ENCODE results near the gene CERS6.
"Not testable (repeated sequence)": the region's sequence is repeated elsewhere in the genome, so short reads cannot be mapped to it uniquely, and the experiment has no call there.

Gene CERS6

GRCh38 chr2:168468354-168468753 is 12.3 kb downstream of the CERS6 start:
- no peak for DNase-seq (ENCODE audit: low read depth in 2 of 2)

- no peak for DNase-seq (ENCODE audit: low read depth in 2 of 2)
These were observed 13.4 kb downstream of the CERS6 start for GRCh38 chr2:168469281-168469988.

- DNase-seq (ENCODE audit: low read depth in 2 of 2) = no peak
These were observed 14.5 kb downstream of the CERS6 start for GRCh38 chr2:168470320-168471162.

- DNase-seq (ENCODE audit: low read depth in 2 of 2) = no peak
These were observed 15.0 kb downstream of the CERS6 start for GRCh38 chr2:168471163-168471475.

- DNase-seq (ENCODE audit: low read depth in 2 of 2) = no peak
These were observed 19.6 kb downstream of the CERS6 start for GRCh38 chr2:168475636-168476035.

GRCh38 chr2:168478206-168478605 is 22.1 kb downstream of the CERS6 start:
- DNase-seq (ENCODE audit: low read depth in 2 of 2) = no peak

GRCh38 chr2:168480356-168480755 is 24.3 kb downstream of the CERS6 start:
- no peak for DNase-seq (ENCODE audit: low read depth in 2 of 2)

- no peak for DNase-seq (ENCODE audit: low read depth in 2 of 2)
These were observed 24.9 kb downstream of the CERS6 start for GRCh38 chr2:168480825-168481585.

GRCh38 chr2:168482269-168482668 is 26.2 kb downstream of the CERS6 start:
- DNase-seq (ENCODE audit: low read depth in 2 of 2) = no peak

- DNase-seq (ENCODE audit: low read depth in 2 of 2) = no peak
These were observed 27.1 kb downstream of the CERS6 start for GRCh38 chr2:168482952-168483831.

- no peak for DNase-seq (ENCODE audit: low read depth in 2 of 2)
These were observed 30.4 kb downstream of the CERS6 start for GRCh38 chr2:168486477-168486876.

- peak; percentile 6 to 31 for DNase-seq (ENCODE audit: low read depth in 2 of 2)
These were observed 34.2 kb downstream of the CERS6 start for GRCh38 chr2:168490015-168490874.

GRCh38 chr2:168490946-168491605 is 35.0 kb downstream of the CERS6 start:
- DNase-seq (ENCODE audit: low read depth in 2 of 2) = no peak

GRCh38 chr2:168491728-168492127 is 35.7 kb downstream of the CERS6 start:
- DNase-seq (ENCODE audit: low read depth in 2 of 2) = not testable (repeated sequence)

GRCh38 chr2:168493219-168493618 is 37.1 kb downstream of the CERS6 start:
- DNase-seq (ENCODE audit: low read depth in 2 of 2) = not testable (repeated sequence)

- DNase-seq (ENCODE audit: low read depth in 2 of 2) = no peak
These were observed 38.2 kb downstream of the CERS6 start for GRCh38 chr2:168494190-168494711.

GRCh38 chr2:168495524-168495923 is 39.5 kb downstream of the CERS6 start:
- no peak for DNase-seq (ENCODE audit: low read depth in 2 of 2)

GRCh38 chr2:168496906-168497305 is 40.8 kb downstream of the CERS6 start:
- DNase-seq (ENCODE audit: low read depth in 2 of 2) = no peak

GRCh38 chr2:168499500-168499899 is 43.4 kb downstream of the CERS6 start:
- no peak for DNase-seq (ENCODE audit: low read depth in 2 of 2)

GRCh38 chr2:168500516-168500915 is 44.4 kb downstream of the CERS6 start:
- no peak for DNase-seq (ENCODE audit: low read depth in 2 of 2)

Measured in activated CD4-positive, alpha-beta T cell treated with anti-CD3 and anti-CD28 coated beads for 24 hours (primary cell).